ENCODE data around the gene FHDC1.

DNA sequence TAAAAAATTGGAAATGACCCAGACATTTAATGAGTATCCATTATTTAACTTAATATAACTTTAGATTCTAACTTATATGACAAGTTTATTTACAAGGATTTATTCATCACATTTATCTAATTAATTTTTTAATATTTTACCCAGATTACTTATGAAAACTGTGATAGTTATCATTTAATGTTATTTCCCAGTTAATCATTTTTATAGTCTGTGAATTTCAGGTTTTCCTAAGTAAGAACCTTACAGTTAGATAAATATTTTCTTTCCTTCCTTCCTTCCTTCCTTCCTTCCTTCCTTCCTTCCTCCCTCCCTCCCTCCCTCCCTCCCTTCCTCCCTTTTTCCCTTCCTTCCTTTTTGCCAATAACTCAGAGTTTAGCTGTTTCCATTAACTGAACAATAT is 14.8 kb upstream of the FHDC1 start:
- no peak for TF ChIP-seq POLR2A (IDR thresholded peaks at IDR 0.05)
- TF ChIP-seq, protein P1, sequence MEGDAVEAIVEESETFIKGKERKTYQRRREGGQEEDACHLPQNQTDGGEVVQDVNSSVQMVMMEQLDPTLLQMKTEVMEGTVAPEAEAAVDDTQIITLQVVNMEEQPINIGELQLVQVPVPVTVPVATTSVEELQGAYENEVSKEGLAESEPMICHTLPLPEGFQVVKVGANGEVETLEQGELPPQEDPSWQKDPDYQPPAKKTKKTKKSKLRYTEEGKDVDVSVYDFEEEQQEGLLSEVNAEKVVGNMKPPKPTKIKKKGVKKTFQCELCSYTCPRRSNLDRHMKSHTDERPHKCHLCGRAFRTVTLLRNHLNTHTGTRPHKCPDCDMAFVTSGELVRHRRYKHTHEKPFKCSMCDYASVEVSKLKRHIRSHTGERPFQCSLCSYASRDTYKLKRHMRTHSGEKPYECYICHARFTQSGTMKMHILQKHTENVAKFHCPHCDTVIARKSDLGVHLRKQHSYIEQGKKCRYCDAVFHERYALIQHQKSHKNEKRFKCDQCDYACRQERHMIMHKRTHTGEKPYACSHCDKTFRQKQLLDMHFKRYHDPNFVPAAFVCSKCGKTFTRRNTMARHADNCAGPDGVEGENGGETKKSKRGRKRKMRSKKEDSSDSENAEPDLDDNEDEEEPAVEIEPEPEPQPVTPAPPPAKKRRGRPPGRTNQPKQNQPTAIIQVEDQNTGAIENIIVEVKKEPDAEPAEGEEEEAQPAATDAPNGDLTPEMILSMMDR (IDR thresholded peaks at IDR 0.05 in 8 of 11, conservative IDR thresholded peaks at IDR 0.05 in 3 of 11): no peak
